Mucosa of rectum (tissue), 2 donors: ENCODE data around the gene STAT5A.
A peak's percentile ranks its signal among the peaks of the same experiment; 100 is the strongest.
"Not testable (repeated sequence)": the region's sequence is repeated elsewhere in the genome, so short reads cannot be mapped to it uniquely, and the experiment has no call there.

Experiments
- H3K27ac ChIP-seq, 2 donors: one replicate each; pipeline ENCODE4 v1.7.0; 2013; ENCODE audit warnings: inconsistent platforms in 2 of 2, low read depth in 2 of 2, low read length in 2 of 2
- H3K27me3 ChIP-seq, 2 donors: one replicate each; pipeline ENCODE4 v1.7.0; 2013; ENCODE audit warnings: low read length in 2 of 2; ENCODE audit not compliant: control insufficient read depth in 2 of 2, insufficient read depth in 2 of 2
- H3K36me3 ChIP-seq, 2 donors: one replicate each; pipeline ENCODE4 v1.7.0; 2013; ENCODE audit warnings: low read length in 2 of 2; ENCODE audit not compliant: control insufficient read depth in 2 of 2, insufficient read depth in 2 of 2
- H3K4me1 ChIP-seq, 2 donors: one replicate each; pipeline ENCODE4 v1.7.0; 2013; ENCODE audit warnings: low read length in 2 of 2, mild to moderate bottlenecking in 1 of 2; ENCODE audit not compliant: control insufficient read depth in 2 of 2, insufficient read depth in 2 of 2
- H3K4me3 ChIP-seq, 2 donors: one replicate each; pipeline ENCODE4 v1.7.0; 2013; ENCODE audit warnings: low read length in 2 of 2
- H3K9ac ChIP-seq, 2 donors: one replicate each; pipeline ENCODE4 v1.7.0; 2013; ENCODE audit warnings: low read length in 2 of 2, low read depth in 1 of 2, mild to moderate bottlenecking in 1 of 2
- H3K9me3 ChIP-seq, 2 donors: one replicate each; pipeline ENCODE4 v1.7.0; 2013; ENCODE audit warnings: low read length in 2 of 2; ENCODE audit not compliant: control insufficient read depth in 2 of 2
- donor health status: healthy.
- donor health status: Normal muscosa, but diverticular disease.

The STAT5A gene

DNA sequence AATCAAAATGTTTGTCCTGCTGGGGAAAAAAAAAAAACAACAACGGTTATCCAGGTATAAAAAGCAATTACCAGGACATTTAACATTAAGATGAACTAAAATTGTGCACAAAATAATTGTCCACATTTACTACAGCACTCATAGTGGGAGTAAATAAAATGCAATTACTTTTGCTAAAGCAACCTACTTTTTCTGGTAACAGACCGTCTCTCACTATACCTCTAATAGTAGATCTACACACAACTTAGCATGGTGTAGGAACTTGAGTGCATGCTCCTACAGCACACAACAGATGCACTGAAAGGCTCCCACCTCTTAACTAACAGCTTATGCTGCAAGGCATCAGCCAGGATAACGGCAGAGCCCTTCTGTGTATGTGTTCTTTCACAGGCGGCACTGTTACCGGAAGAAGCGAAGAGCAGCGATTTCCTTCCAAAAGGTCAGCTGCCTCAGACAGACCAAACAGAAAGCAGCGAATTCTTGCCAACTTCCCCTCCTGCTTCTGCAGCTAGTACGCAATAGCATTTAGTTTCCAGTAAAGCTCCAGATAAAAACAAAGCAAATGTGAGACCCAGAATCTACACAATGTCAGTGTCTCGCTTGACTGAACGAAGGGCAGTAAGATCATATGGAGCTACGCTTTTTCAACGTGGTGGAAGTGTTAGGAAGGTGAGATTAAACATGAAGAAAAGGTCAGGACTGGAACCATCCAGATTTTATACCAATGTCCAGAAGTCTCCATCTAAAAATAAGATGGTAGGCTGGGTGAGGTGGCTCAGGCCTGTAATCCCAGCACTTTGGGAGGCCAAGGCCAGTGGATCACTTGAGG is 39.7 kb upstream of the STAT5A start:
- Histone ChIP-seq H3K9me3 (no peaks in the 10 kb centered on the region), H3K27me3 (no peaks in the 10 kb centered on the region), H3K9ac (peak overlapping the region; percentile 18 to 36), H3K4me1 (peaks cover 3 to 8% of the 10 kb centered on the region in 2 donors), H3K36me3 (no peaks in the 10 kb centered on the region), H3K4me3 (peak overlapping the region; percentile 24 to 58), H3K27ac (peak overlapping the region; percentile 76 to 89)

DNA sequence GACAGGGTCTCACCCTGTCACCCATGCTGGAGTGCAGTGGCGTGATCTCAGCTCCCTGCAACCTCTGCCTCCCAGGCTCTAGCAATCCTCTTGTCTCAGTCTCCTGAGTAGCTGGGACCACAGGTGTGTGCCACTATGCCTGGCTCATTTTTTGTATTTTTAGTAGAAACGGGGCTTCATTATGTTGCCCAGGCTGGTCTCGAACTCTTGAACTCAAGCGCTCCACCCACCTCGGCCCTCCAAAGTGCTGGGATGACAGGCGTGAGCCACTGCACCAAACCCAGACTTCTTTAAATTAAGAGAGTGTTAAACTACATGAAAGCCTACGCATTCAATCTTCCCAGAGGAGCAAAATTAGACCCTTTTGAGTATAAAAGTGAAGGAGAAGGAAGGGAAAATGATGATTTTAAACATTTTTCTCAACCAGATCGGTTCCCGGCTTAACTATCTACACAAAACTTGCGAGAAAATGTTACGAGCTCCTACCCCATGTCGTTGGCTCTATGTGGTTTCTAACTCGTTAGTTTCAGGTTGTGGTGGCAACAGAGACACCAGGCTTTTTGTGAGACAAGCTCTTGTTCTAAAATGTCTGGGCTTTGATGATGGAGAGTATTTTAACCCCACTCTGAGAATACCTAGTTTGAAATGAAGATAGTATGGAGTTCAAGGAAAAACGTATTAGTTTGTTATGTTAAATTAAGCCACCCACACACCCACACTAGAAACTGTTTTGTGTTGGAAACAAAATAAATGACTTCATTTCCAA is 38.4 kb upstream of the STAT5A start:
- Histone ChIP-seq H3K4me1 (peaks cover 3 to 8% of the 10 kb centered on the region in 2 donors), H3K27ac (peak overlapping the region; percentile 21 to 29), H3K9me3 (no peaks in the 10 kb centered on the region), H3K36me3 (no peaks in the 10 kb centered on the region), H3K9ac (no peak overlapping the region), H3K27me3 (no peaks in the 10 kb centered on the region), H3K4me3 (no peak overlapping the region)

DNA sequence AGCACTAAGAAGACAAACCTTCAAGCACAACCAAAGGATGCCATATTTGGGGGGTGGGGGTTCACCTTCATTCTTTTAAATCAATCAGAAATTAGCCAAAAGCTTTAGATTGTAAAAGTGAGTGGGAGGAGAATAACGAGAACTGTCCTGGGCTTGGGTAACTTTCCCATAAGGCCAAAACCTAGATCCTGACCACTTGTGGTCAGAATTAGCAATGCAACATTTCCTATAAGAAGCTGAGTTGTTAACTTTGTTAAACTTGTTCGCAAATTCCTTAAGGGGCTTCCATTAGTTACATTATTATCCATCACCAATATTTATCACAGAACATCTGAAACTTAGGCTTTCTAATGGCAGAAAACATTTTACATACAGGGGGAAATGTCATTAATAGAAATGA is 37.2 kb upstream of the STAT5A start:
- Histone ChIP-seq H3K27ac (no peak overlapping the region), H3K4me3 (no peak overlapping the region), H3K9me3 (no peaks in the 10 kb centered on the region), H3K36me3 (no peaks in the 10 kb centered on the region), H3K4me1 (peaks cover 3 to 8% of the 10 kb centered on the region in 2 donors), H3K9ac (no peak overlapping the region), H3K27me3 (no peaks in the 10 kb centered on the region)

DNA sequence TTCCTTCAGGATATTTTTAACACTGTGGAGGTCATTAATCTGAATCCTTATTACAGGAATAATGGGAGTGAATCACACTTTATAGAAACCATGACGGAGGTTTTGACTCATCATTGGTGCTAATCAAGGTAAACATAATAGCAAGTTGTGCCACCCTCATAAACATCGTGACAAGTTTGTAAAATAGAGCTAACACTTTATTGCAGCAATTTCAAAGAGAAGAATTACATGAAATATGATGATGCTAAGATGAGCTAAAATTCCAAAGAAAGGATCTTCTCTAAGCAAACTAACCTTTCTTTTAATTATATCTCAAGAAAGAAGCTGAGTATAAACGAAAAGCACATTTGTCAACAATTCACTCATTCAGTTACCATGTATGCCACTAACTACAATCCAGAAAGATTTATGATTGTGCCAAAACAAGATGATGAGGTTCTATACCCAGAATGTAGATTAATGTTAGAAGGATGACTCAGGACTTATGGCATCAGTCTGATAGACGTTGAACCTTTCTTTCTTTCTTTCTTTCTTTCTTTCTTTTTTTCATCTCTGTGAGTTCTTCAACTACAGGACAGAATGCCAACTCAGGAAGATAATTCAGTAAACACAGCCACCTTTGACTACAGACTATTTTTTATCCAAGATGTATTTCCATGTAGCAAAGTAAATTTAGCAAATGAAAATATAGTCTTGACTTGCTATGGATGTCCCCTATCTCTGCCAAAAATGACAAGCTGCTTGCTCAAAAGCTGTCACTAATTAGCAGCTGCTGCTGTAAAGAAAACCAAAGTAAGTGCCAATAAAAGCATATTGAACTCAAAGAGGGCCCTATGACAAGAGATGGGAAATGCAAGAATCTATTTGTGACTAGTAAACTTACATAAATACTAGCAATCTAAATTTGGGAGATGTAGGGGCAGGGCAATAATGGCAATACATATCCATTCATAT is 35.4 kb upstream of the STAT5A start:
- H3K27me3 ChIP-seq = no peaks in the 10 kb centered on the region
- no peak overlapping the region for H3K9ac ChIP-seq
- no peak overlapping the region for H3K27ac ChIP-seq
- peaks cover 3 to 8% of the 10 kb centered on the region in 2 donors for H3K4me1 ChIP-seq
- H3K9me3 ChIP-seq = no peaks in the 10 kb centered on the region
- H3K36me3 ChIP-seq = no peaks in the 10 kb centered on the region
- H3K4me3 ChIP-seq = no peak overlapping the region

DNA sequence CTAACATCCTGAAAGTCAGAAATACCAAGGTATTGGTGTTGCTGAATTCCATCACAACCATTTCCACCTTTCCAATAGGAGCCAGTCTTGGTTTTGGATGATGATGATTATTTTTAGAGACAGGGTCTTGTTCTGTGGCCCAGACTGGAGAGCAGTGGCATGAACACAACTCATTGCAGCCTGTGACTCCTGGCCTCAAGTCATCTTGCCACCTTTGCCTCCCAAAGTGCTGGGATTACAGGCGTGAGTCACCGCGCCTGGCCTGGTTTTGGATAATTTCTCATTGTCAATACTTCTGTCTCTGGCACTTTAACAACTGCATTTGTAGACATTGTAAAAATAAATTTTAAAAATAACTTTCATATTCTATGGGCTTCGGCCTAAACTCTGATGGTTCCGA is 34.7 kb upstream of the STAT5A start:
- Histone ChIP-seq H3K27me3 (no peaks in the 10 kb centered on the region), H3K36me3 (no peaks in the 10 kb centered on the region), H3K27ac (no peak overlapping the region), H3K4me3 (no peak overlapping the region), H3K9ac (no peak overlapping the region), H3K4me1 (peaks cover 3 to 8% of the 10 kb centered on the region in 2 donors), H3K9me3 (no peaks in the 10 kb centered on the region)

DNA sequence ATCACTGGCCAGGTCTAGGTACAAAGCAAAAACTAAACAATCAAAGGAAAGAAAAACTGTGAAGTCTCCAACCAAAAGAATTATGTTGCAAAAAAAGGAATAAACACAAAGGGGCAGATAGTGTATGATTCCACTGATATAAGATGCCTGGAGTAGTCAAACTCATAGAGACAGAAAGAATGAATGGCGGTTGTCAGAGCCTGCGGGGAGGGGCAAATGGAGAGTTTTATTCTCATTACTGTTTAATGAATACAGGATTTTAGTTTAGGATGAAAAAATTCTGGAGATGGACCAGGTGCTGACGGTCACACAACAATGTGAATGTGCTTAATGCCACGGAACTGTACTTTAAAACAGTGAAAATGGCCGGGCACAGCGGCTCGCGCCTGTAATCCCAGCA is 32.9 kb upstream of the STAT5A start:
- Histone ChIP-seq H3K27me3 (no peaks in the 10 kb centered on the region), H3K36me3 (no peaks in the 10 kb centered on the region), H3K27ac (no peak overlapping the region), H3K9ac (no peak overlapping the region), H3K9me3 (no peaks in the 10 kb centered on the region), H3K4me1 (peaks cover 0 to 2% of the 10 kb centered on the region in 2 donors), H3K4me3 (no peak overlapping the region)

DNA sequence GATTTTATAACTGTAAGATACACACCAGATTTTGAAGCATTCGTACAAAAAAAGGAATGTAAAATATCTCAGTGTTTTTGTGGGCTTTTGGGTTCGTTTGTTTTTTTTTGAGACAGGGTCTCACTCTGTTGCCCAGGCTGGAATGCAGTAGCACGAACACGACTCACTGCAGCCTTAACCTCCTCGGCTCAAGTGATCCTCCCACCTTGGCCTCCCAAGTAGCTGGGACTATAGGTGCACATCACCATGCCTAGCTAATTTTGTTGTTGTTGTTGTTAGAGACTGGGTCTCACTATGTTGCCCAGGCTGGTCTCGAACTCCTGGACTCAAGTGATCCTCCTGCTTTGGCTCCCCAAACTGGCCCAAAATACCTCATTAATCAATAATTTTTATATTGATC is 28.0 kb upstream of the STAT5A start:
- H3K36me3 ChIP-seq = no peaks in the 10 kb centered on the region
- no peak overlapping the region for H3K9ac ChIP-seq
- H3K27ac ChIP-seq = no peak overlapping the region
- H3K9me3 ChIP-seq = no peaks in the 10 kb centered on the region
- H3K4me1 ChIP-seq = no peaks in the 10 kb centered on the region
- no peaks in the 10 kb centered on the region for H3K27me3 ChIP-seq
- no peak overlapping the region for H3K4me3 ChIP-seq

DNA sequence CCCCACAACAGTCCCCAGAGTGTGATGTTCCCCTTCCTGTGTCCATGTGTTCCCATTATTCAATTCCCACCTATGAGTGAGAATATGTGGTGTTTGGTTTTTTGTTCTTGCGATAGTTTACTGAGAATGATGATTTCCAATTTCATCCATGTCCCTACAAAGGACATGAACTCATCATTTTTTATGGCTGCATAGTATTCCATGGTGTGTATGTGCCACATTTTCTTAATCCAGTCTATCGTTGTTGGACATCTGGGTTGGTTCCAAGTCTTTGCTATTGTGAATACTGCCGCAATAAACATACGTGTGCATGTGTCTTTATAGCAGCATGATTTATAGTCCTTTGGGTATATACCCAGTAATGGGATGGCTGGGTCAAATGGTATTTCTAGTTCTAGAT is 23.9 kb upstream of the STAT5A start:
- H3K36me3 ChIP-seq, H3K9ac ChIP-seq, H3K27ac ChIP-seq, H3K27me3 ChIP-seq, H3K4me1 ChIP-seq, H3K4me3 ChIP-seq, H3K9me3 ChIP-seq: not testable (repeated sequence)

DNA sequence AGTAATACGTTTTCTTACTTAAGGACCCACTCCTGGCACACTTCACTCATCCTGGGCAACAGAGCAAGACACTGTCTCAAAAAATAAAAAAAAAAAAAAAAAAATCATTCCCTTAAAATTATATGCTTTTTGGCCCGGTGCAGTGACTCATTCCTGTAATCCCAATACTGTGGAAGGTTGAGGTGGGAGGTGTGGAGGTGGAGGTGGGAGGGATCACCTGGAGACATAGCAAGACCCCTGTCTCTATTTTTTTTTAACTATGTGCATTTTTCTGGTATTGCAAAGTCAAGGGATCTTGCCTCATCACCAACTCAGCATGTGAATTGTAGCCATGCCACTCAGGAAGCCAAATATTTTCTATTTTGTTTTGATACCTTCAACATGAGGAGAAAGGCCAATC is 21.8 kb upstream of the STAT5A start:
- no peaks in the 10 kb centered on the region for H3K9me3 ChIP-seq
- H3K36me3 ChIP-seq = no peaks in the 10 kb centered on the region
- peaks cover 2 to 4% of the 10 kb centered on the region in 2 donors for H3K4me1 ChIP-seq
- no peak overlapping the region for H3K4me3 ChIP-seq
- no peaks in the 10 kb centered on the region for H3K27me3 ChIP-seq
- H3K9ac ChIP-seq = no peak overlapping the region
- no peak overlapping the region for H3K27ac ChIP-seq
